NT2/D1 (cell line): ENCODE data around the gene MSS51.

Experiments used
- SUZ12 ChIP-seq: IDR thresholded peaks from 2 replicates; pipeline ENCODE4 v1.6.1; 2011; ENCODE audit not compliant: insufficient read length, insufficient read depth; ENCODE audit errors: extremely low read depth
- YY1 ChIP-seq: IDR thresholded peaks from 2 replicates; pipeline ENCODE4 v1.6.1; 2011; ENCODE audit not compliant: insufficient read length, insufficient read depth
- ZNF274 ChIP-seq: IDR thresholded peaks from 2 replicates; pipeline ENCODE4 v1.6.1; 2011; ENCODE audit warnings: mild to moderate bottlenecking, low read depth, low read length

- TF ChIP-seq YY1 (no peak), SUZ12 (no peak), ZNF274 (no peak)
These were observed 24.3 kb downstream of the MSS51 start for GRCh38 chr10:73408978-73409521.
